Panc1 (cell line): ENCODE results near the gene MOXD1. TPM values are rescaled to one million over a fixed set of nuclear protein-coding genes. Genes with fewer than 3 reads are reported as not detected.

Experiments
- ATAC-seq: fragments of 200-7000 bp; cut with Tn5 transposase; 2 replicates; pipeline ENCODE4 v1.9.1; 2020; ENCODE audit warnings: mild to moderate bottlenecking, moderate library complexity
- BruUV-seq: library from RNA; stranded (reverse); fragments of 400-500 nt; replicated peaks from 2 replicates; lab custom pipeline; 2021; lab: Mats Ljungman, UMichigan
- CTCF ChIA-PET: fragments of 300-600 bp; sonication (Branson Sonifier 250); formaldehyde crosslinking; loops from one replicate; lab custom pipeline; 2022; ENCODE audit warnings: antibody characterized with exemption; lab: Charles Lee
- POLR2A ChIA-PET: fragments of 300-600 bp; sonication (Branson Sonifier 250); formaldehyde crosslinking; loops from one replicate; lab custom pipeline; 2022; ENCODE audit warnings: antibody characterized with exemption; lab: Charles Lee
- DNase-seq: peaks from one replicate; pipeline ENCODE4 v3.0.0-alpha.2; 2010; ENCODE audit warnings: low read depth, low spot score
- H3K27ac ChIP-seq: 2 replicates; pipeline ENCODE4 v1.5.1; 2011; ENCODE audit warnings: mild to moderate bottlenecking, low read length, inconsistent platforms
- H3K27me3 ChIP-seq: fragments of 200-500 bp; sonication (Bioruptor generic); 2 replicates; pipeline ENCODE4 v1.6.0; 2014; ENCODE audit warnings: low read length, inconsistent platforms; ENCODE audit not compliant: control insufficient read depth, insufficient read depth
- H3K36me3 ChIP-seq: fragments of 200-500 bp; sonication (Bioruptor generic); 2 replicates; pipeline ENCODE4 v1.5.1; 2014; ENCODE audit warnings: inconsistent platforms, mild to moderate bottlenecking, low read length, moderate library complexity; ENCODE audit not compliant: control insufficient read depth, insufficient read depth
- H3K4me1 ChIP-seq: 2 replicates; pipeline ENCODE4 v1.5.1; 2011; ENCODE audit warnings: inconsistent platforms, mild to moderate bottlenecking, low read length, moderate library complexity; ENCODE audit not compliant: control insufficient read depth, insufficient read depth
- H3K4me3 ChIP-seq, 2 experiments: 2 replicates each; pipeline ENCODE4 v1.5.1; 2011 to 2012; ENCODE audit warnings: low read depth in 2 of 2, low read length in 2 of 2, mild to moderate bottlenecking in 2 of 2, inconsistent platforms in 1 of 2, moderate library complexity in 1 of 2
- H3K9me3 ChIP-seq: fragments of 200-500 bp; sonication (Bioruptor generic); 2 replicates; pipeline ENCODE4 v1.5.1; 2014; ENCODE audit warnings: low read depth, mild to moderate bottlenecking, inconsistent platforms, low read length, moderate library complexity; ENCODE audit not compliant: control insufficient read depth, insufficient read depth
- CTCF ChIP-seq: fragments of 450-650 bp; IDR thresholded peaks from 2 replicates; pipeline ENCODE4 v1.5.1; 2017; ENCODE audit warnings: mild to moderate bottlenecking
- POLR2AphosphoS5 ChIP-seq: IDR thresholded peaks from 2 replicates; pipeline ENCODE4 v1.6.1; 2012; ENCODE audit warnings: mild to moderate bottlenecking, low read depth, low read length, moderate library complexity
- REST ChIP-seq, 2 experiments: IDR thresholded peaks; 2 replicates each; pipeline ENCODE4 v1.6.1; 2011 to 2012; ENCODE audit warnings: low read depth in 2 of 2, control low read depth in 1 of 2, low read length in 1 of 2, mild to moderate bottlenecking in 1 of 2, moderate library complexity in 1 of 2; ENCODE audit not compliant: insufficient read depth in 1 of 2
- SIN3A ChIP-seq: IDR thresholded peaks from 2 replicates; pipeline ENCODE4 v1.6.1; 2012; ENCODE audit warnings: low read depth, mild to moderate bottlenecking, low read length, moderate library complexity, borderline replicate concordance; ENCODE audit not compliant: insufficient read depth
- TCF7L2 ChIP-seq: IDR thresholded peaks from 2 replicates; pipeline ENCODE4 v1.6.1; 2011; ENCODE audit warnings: mild to moderate bottlenecking, low read depth, low read length, inconsistent platforms
- in situ Hi-C: cut with HindIII; loops from 2 replicates; pipeline ENCODE4 v1.10.0; 2016; ENCODE audit warnings: low sequenced_read_pairs, low pct_unique_long_range_greater_than_20kb
- intact Hi-C: fragments of 100-400 bp; cut with micrococcal nuclease; formaldehyde crosslinking; loops from one replicate; pipeline ENCODE4 v1.10.0; 2022; ENCODE audit not compliant: unreplicated experiment
- total RNA-seq: library from RNA; stranded (reverse); gene quantifications from one replicate; pipeline ENCODE4 v1.2.1, GENCODE V29; 2021; ENCODE audit not compliant: unreplicated experiment

MOXD1 gene
- total RNA-seq, 1 experiment from 2014 or later: 0.21 TPM

DNA sequence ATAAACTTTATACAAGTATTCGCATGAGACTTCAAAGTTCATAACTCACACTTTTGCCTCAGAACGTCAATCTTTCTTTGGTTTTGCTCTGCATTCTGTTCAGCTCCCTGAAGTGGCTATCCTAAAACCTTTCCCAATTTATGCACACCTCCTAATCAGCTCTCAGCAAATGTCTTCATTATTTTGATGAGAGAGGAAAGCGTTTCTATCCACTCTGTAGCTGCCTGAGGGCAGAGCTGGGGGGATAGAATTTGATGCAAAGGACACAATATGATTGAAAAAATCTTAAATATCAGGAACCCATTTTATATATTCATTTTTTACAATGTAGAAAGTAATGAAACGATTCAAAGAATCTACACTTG is 66.8 kb downstream of the MOXD1 start:
- CTCF ChIA-PET: no interaction called here
- Histone ChIP-seq H3K4me3 (no peak overlapping the region), H3K36me3 (no peaks in the 10 kb centered on the region; the same call in 1 of the 2 replicates), H3K9me3 (no peaks in the 10 kb centered on the region), H3K27me3 (no peaks in the 10 kb centered on the region), H3K27ac (no peak overlapping the region), H3K4me1 (no peaks in the 10 kb centered on the region)
- intact Hi-C loops: no loop called here
- ATAC-seq: no peak
- BruUV-seq: no TSS peak
- DNase-seq: no peak
- in situ Hi-C loops: no loop called here
- POLR2A ChIA-PET: no interaction called here
- no peak for TF ChIP-seq SIN3A
- no peak for TF ChIP-seq POLR2AphosphoS5
- TF ChIP-seq CTCF: no peak
- TF ChIP-seq TCF7L2: no peak
- no peak for TF ChIP-seq REST (IDR thresholded peaks at IDR 0.05; ENCODE audit: insufficient read depth in 1 of 2, low read depth in 2 of 2, low read length in 1 of 2)

GRCh38 chr6:132333639-132334520 is 67.4 kb downstream of the MOXD1 start:
- intact Hi-C loops (no loop called here), in situ Hi-C loops (no loop called here)
- no TSS peak for BruUV-seq
- Histone ChIP-seq H3K36me3 (no peaks in the 10 kb centered on the region; the same call in 1 of the 2 replicates), H3K4me3 (no peak overlapping the region), H3K9me3 (no peaks in the 10 kb centered on the region), H3K27me3 (no peaks in the 10 kb centered on the region), H3K27ac (no peak overlapping the region), H3K4me1 (no peaks in the 10 kb centered on the region)
- peak; percentile 45; the same call in 1 of the 2 replicates for ATAC-seq
- ChIA-PET CTCF (no interaction called here), POLR2A (no interaction called here)
- no peak for TF ChIP-seq POLR2AphosphoS5
- no peak for TF ChIP-seq REST (IDR thresholded peaks at IDR 0.05; ENCODE audit: insufficient read depth in 1 of 2, low read depth in 2 of 2, low read length in 1 of 2)
- TF ChIP-seq TCF7L2: no peak
- no peak for TF ChIP-seq CTCF
- no peak for TF ChIP-seq SIN3A
- peak; percentile 61 for DNase-seq
